Upper lobe of right lung (tissue), 1 donor: ENCODE measurements around the gene MAP1LC3A. TPM values are rescaled to one million over a fixed set of nuclear protein-coding genes. Genes with fewer than 3 reads are reported as not detected.

ENCODE experiments used
- ATAC-seq: fragments of 200-7000 bp; cut with Tn5 transposase; one replicate; pipeline ENCODE4 v1.9.1; 2020; ENCODE audit warnings: mild to moderate bottlenecking, moderate library complexity
- DNase-seq: peaks from one replicate; pipeline ENCODE4 v3.0.0-alpha.2; 2020
- H3K27ac ChIP-seq: fragments of 200-600 bp; one replicate; pipeline ENCODE4 v1.8.0; 2022
- H3K27me3 ChIP-seq: fragments of 200-600 bp; one replicate; pipeline ENCODE4 v1.8.0; 2022; ENCODE audit warnings: mild to moderate bottlenecking
- H3K36me3 ChIP-seq: fragments of 200-600 bp; one replicate; pipeline ENCODE4 v1.8.0; 2022
- H3K4me1 ChIP-seq: fragments of 200-600 bp; one replicate; pipeline ENCODE4 v1.8.0; 2022
- H3K4me3 ChIP-seq: fragments of 200-600 bp; one replicate; pipeline ENCODE4 v1.8.0; 2022; ENCODE audit warnings: mild to moderate bottlenecking
- H3K9me3 ChIP-seq: fragments of 200-600 bp; one replicate; pipeline ENCODE4 v1.8.0; 2022
- intact Hi-C: fragments of 100-400 bp; cut with DNase I; formaldehyde crosslinking; loops from one replicate; pipeline ENCODE4 v1.11.0; 2022
- total RNA-seq: library from RNA; stranded (reverse); fragmentation: NEBNext Ultra II Directional; extraction: Animal tissue kit (Norgen Biotek cat#: 25700); gene quantifications from one replicate; pipeline ENCODE4 v1.2.1, GENCODE V29; 2021
- TF ChIP-seq, protein P1 (sequence below): fragments of 200-600 bp; IDR thresholded peaks from one replicate; pipeline ENCODE4 v1.8.0; 2022; ENCODE audit warnings: antibody characterized with exemption
- donor health status: DM: no; HTN: yes; CAD: no; lungs with severe emphysema.

MAP1LC3A gene
- total RNA-seq, 1 donor from 2014 or later, result 45.9 TPM

DNA sequence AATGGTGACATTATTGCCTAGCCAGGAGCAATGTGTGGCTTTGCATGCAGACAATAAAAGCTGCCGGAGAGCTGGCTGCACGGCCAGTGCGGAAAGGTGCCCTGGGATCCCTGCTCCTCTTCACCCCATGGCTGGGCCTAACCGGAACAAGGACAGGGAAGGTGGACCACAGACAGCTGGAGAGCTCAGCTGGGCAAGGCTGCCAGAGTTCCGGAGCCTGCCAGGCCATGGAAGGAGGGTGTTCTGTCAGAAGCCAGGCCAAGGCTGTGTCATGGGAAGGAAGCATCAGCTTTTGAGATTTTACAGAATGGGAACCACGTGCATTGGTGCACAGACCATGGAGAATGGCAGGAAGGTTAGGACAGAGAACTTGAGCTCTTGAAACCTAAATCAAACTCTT lies 25.0 kb downstream of the MAP1LC3A start:
- H3K36me3 ChIP-seq, result no peaks in the 10 kb centered on the region
- no peak overlapping the region for H3K27ac ChIP-seq
- H3K4me3 ChIP-seq, result no peak overlapping the region
- H3K27me3 ChIP-seq, result no peaks in the 10 kb centered on the region
- no peak for DNase-seq
- intact Hi-C loops, result no loop called here
- TF ChIP-seq, protein P1, sequence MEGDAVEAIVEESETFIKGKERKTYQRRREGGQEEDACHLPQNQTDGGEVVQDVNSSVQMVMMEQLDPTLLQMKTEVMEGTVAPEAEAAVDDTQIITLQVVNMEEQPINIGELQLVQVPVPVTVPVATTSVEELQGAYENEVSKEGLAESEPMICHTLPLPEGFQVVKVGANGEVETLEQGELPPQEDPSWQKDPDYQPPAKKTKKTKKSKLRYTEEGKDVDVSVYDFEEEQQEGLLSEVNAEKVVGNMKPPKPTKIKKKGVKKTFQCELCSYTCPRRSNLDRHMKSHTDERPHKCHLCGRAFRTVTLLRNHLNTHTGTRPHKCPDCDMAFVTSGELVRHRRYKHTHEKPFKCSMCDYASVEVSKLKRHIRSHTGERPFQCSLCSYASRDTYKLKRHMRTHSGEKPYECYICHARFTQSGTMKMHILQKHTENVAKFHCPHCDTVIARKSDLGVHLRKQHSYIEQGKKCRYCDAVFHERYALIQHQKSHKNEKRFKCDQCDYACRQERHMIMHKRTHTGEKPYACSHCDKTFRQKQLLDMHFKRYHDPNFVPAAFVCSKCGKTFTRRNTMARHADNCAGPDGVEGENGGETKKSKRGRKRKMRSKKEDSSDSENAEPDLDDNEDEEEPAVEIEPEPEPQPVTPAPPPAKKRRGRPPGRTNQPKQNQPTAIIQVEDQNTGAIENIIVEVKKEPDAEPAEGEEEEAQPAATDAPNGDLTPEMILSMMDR, result no peak
- H3K9me3 ChIP-seq, result no peaks in the 10 kb centered on the region
- no peak for ATAC-seq
- peaks cover 8% of the 10 kb centered on the region for H3K4me1 ChIP-seq

DNA sequence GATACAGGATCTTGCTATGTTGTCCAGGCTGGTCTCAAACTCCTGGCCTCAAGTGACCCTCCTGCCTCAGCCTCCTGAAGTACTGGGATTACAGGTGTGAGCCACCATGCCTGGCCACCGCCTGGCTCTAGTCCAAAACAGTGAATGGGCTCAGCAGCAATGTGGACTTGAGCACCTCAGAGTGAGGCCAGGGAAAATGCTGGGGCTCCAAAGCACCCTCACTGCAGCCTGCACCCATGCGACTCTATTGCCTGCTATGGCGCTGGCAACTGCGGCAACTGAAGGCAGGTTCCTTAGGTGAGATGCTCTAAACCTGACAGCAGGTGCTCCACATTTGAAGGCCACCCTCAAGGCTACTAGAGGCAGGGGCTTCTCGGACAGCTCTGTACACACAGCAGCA lies 26.5 kb downstream of the MAP1LC3A start:
- Histone ChIP-seq H3K27me3 (no peaks in the 10 kb centered on the region), H3K36me3 (no peaks in the 10 kb centered on the region), H3K4me3 (no peak overlapping the region), H3K27ac (no peak overlapping the region), H3K9me3 (no peaks in the 10 kb centered on the region), H3K4me1 (peaks cover 8% of the 10 kb centered on the region)
- TF ChIP-seq, protein P1, result no peak
- intact Hi-C loops, result no loop called here
- DNase-seq (no peak), ATAC-seq (no peak)

DNA sequence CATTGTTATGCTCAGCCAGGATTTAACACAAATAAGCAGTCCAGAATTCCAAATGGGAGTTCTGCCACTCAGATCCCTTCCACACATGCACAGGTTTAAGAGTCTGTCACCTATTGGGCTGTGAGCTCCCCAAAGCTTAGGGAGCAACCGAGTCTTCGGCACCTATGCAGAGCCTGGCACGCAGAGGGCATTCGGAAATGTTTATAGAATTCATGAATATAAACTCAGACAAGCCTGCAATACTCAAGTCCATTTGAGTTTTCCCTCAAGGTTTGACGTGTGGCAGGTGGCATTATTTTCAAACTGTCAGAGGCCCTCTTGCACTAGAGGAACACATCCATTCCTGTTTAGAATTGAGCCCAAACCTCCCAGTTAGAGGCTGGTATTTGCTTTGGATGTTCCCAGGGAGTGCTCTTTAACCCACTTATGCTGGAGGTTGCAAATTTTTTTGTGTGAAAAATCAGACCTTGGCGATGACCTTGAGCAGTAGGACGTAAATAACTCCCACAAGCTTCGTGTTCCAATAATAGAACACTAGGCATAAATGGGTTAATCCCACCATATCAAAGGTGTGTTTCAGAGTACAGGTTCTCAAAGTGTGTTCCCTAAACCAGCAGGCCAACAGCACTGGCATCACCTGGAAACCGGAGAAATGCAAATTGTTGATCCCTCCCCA lies 28.1 kb downstream of the MAP1LC3A start:
- intact Hi-C loops, result no loop called here
- DNase-seq, result no peak
- no peaks in the 10 kb centered on the region for H3K36me3 ChIP-seq
- H3K9me3 ChIP-seq, result no peaks in the 10 kb centered on the region
- ATAC-seq, result no peak
- H3K27ac ChIP-seq, result no peak overlapping the region
- H3K27me3 ChIP-seq, result no peaks in the 10 kb centered on the region
- TF ChIP-seq, protein P1, result no peak
- peaks cover 4% of the 10 kb centered on the region for H3K4me1 ChIP-seq
- no peak overlapping the region for H3K4me3 ChIP-seq

DNA sequence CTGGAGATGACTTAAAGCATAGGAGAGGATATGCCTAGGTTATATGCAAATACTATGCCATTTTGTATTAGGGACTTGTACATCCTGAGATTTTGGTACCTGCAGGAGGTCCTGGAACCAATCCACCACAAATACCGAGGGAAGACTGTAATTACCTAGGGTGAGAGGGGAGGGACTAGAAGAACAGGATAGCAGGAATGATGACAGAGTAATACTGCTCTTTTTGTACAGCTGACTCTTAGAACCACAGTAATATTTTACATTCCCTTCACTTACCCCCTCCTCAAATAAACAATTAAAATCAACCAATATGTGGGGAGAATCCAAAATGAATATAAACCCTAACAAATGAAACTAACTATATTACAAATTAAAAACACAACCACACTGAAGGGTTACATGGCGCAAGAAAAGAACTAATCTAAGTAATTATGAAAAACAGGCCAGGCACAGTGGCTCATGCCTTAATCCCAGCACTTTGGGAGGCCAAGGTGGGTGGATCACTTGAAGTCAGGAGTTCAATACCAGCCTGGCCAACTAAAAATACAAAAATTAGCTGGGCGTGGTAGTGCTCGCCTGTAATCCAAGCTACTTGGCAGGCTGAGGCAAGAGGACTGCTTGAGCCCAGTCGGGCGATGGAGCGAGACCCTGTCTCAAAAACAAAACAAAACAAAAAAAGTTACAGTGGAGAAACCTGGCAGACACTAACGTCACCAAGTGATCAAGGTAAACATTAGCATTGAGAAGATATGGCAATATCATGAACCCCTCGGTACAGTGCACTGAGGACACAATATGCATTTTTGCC lies 37.1 kb downstream of the MAP1LC3A start:
- intact Hi-C loops, result no loop called here

DNA sequence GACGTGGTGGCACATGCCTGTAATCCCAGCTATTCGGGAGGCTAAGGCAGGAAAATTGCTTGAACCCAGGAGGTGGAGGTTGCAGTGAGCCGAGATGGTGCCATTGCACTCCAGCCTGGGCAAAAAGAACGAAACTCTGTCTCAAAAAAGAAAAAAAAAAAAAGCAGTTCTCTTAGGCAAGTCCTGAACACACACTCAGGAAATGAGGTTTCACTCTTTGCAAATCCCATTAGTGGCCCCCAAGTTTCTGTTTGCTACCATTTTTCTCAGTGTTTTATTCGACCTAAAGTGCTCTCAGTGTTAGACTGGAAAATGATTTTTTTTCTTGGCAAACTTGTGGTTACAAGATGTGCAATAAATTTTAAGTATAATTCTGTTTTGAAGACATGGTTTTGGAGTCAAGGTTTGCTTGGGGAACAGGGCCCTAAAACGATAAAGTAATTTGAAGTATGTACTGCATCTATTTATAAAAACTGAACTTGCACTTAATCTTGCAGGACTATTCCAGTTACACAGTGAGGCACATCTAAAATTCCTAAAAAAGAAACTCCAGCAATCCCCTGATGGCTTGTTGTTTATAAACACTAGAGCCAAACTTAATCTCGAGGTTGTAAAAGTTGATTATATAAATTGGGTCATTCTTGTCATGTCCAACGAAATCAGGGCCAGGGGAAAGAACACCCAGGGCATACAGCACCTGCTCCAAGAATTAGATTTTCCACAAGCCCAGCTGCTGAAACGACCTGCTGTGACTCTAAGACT lies 42.6 kb downstream of the MAP1LC3A start:
- Histone ChIP-seq H3K4me3 (no peak overlapping the region), H3K4me1 (no peaks in the 10 kb centered on the region), H3K36me3 (no peaks in the 10 kb centered on the region), H3K27ac (no peak overlapping the region), H3K9me3 (no peaks in the 10 kb centered on the region), H3K27me3 (no peaks in the 10 kb centered on the region)
- TF ChIP-seq, protein P1, result no peak
- intact Hi-C loops, result no loop called here
- ATAC-seq (no peak), DNase-seq (no peak)

More for the DNA sequence above, 37.1 kb downstream of the MAP1LC3A start:
- H3K4me3 ChIP-seq, result no peak overlapping the region
- H3K9me3 ChIP-seq, result no peaks in the 10 kb centered on the region
- DNase-seq (no peak), ATAC-seq (no peak)
- TF ChIP-seq, protein P1, result no peak
- no peaks in the 10 kb centered on the region for H3K4me1 ChIP-seq
- H3K27ac ChIP-seq, result no peak overlapping the region
- no peaks in the 10 kb centered on the region for H3K36me3 ChIP-seq
- H3K27me3 ChIP-seq, result no peaks in the 10 kb centered on the region
